Measurements from ENCODE around the gene OR6B2. TPM values are rescaled to one million over a fixed set of nuclear protein-coding genes. Genes with fewer than 3 reads are reported as not detected.
A peak's percentile ranks its signal among the peaks of the same experiment; 100 is the strongest.

The OR6B2 gene
- total RNA-seq, 1 experiment from 2014 or later, result not detected

- H3K27ac ChIP-seq (ENCODE audit: low read length), result no peak overlapping the region
- H4K20me1 ChIP-seq (ENCODE audit: insufficient read depth, low read depth, low read length), result no peaks in the 10 kb centered on the region
- H3K4me1 ChIP-seq (ENCODE audit: low read length), result no peaks in the 10 kb centered on the region
- DNase-seq, result no peak
- 0 out of 2 replicates have a peak, but pooled peaks cover 2% of the 10 kb centered on the region for H3K79me2 ChIP-seq (ENCODE audit: low read length)
- H3K9me2 ChIP-seq (replicated peaks; ENCODE audit: insufficient read depth, low read length), result no peaks in the 10 kb centered on the region
- H2AFZ ChIP-seq (ENCODE audit: low read length), result no peak overlapping the region
- no peak overlapping the region for H3K9ac ChIP-seq (ENCODE audit: low read length)
- no peak overlapping the region for H3K4me3 ChIP-seq (ENCODE audit: low read length)
- H3K27me3 ChIP-seq (ENCODE audit: low read length), result no peaks in the 10 kb centered on the region
- H3K9me3 ChIP-seq (ENCODE audit: low read length), result no peaks in the 10 kb centered on the region
- H3K36me3 ChIP-seq (ENCODE audit: insufficient read depth, low read length), result peaks cover 29% of the 10 kb centered on the region; the same call in 1 of the 2 replicates
- no peak overlapping the region for H3K4me2 ChIP-seq (ENCODE audit: low read depth, low read length, poor library complexity, severe bottlenecking)
Measured at GRCh38 chr2:240000671-240001070, 29.6 kb downstream of the OR6B2 start.

DNA sequence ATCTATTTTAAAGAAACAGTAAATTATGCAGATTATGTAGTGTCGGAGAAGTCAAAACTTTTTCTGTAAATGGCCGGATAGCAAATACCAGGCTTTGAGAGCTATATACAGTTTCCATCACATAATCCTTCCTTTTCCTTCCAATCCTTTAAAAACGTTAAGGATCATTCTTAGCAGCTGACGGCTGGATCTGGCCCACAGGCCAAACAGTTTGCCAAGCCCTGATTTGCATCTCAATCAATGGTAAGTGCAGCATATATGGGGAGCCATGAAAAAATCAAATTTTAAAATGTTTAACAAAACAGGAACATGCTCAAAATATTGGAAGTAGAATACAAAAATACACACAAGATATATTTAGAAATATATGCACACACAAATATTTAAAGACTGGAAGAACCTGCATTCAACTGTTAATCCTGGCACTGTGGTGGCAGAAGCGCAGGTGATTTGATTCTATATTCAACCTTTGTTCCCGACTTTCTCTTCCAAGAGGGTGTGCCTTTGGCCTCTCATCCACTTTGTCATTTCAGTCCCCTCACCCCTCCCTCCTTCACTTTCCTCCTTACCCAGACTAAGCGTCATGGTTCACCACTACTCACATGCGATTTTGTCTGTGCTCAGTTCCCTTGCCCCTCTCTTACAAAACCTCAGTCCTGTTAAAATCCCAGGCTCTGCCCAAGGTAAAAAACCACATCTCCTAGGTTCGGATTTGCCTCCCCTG, 32.4 kb downstream of the OR6B2 start:
- peaks cover 24% of the 10 kb centered on the region; the same call in 1 of the 2 replicates for H3K36me3 ChIP-seq (ENCODE audit: insufficient read depth, low read length)
- H3K79me2 ChIP-seq (ENCODE audit: low read length), result 0 out of 2 replicates have a peak, but pooled peaks cover 2% of the 10 kb centered on the region
- no peak overlapping the region for H2AFZ ChIP-seq (ENCODE audit: low read length)
- H3K4me3 ChIP-seq (ENCODE audit: low read length), result no peak overlapping the region
- H3K4me1 ChIP-seq (ENCODE audit: low read length), result no peaks in the 10 kb centered on the region
- H3K27me3 ChIP-seq (ENCODE audit: low read length), result no peaks in the 10 kb centered on the region
- H3K9me2 ChIP-seq (replicated peaks; ENCODE audit: insufficient read depth, low read length), result no peaks in the 10 kb centered on the region
- no peak overlapping the region for H3K27ac ChIP-seq (ENCODE audit: low read length)
- no peaks in the 10 kb centered on the region for H4K20me1 ChIP-seq (ENCODE audit: insufficient read depth, low read depth, low read length)
- H3K9me3 ChIP-seq (ENCODE audit: low read length), result no peaks in the 10 kb centered on the region
- no peak for DNase-seq
- H3K4me2 ChIP-seq (ENCODE audit: low read depth, low read length, poor library complexity, severe bottlenecking), result no peak overlapping the region
- no peak overlapping the region for H3K9ac ChIP-seq (ENCODE audit: low read length)

DNA sequence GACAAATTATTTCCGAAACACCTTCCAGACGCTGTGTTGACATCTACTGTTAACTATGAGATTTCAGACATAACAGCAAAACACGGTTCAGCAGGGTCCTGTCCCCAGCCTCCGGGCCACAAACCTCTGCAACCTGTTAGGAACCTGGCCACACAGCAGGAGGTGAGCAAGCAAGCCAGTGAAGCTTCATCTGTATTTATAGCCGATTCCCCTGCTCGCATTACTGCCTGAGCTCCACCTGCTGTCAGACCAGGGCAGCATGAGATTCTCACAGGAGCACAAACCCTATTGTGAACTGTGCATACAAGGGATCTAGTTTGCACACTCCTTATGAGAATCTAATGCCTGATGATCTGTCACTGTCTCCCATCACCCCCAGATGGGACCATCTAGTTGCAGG, 36.1 kb downstream of the OR6B2 start:
- Histone ChIP-seq H3K9me2 (replicated peaks; ENCODE audit: insufficient read depth, low read length) (no peaks in the 10 kb centered on the region), H3K27ac (ENCODE audit: low read length) (no peak overlapping the region), H3K9me3 (ENCODE audit: low read length) (no peaks in the 10 kb centered on the region), H3K4me3 (ENCODE audit: low read length) (no peak overlapping the region), H2AFZ (ENCODE audit: low read length) (no peak overlapping the region), H3K4me1 (ENCODE audit: low read length) (no peaks in the 10 kb centered on the region), H3K27me3 (ENCODE audit: low read length) (no peaks in the 10 kb centered on the region), H3K9ac (ENCODE audit: low read length) (no peak overlapping the region), H3K79me2 (ENCODE audit: low read length) (peaks cover 16% of the 10 kb centered on the region), H3K4me2 (ENCODE audit: low read depth, low read length, poor library complexity, severe bottlenecking) (no peak overlapping the region), H4K20me1 (ENCODE audit: insufficient read depth, low read depth, low read length) (no peaks in the 10 kb centered on the region), H3K36me3 (ENCODE audit: insufficient read depth, low read length) (peaks cover 20% of the 10 kb centered on the region; the same call in 1 of the 2 replicates)
- no peak for DNase-seq

DNA sequence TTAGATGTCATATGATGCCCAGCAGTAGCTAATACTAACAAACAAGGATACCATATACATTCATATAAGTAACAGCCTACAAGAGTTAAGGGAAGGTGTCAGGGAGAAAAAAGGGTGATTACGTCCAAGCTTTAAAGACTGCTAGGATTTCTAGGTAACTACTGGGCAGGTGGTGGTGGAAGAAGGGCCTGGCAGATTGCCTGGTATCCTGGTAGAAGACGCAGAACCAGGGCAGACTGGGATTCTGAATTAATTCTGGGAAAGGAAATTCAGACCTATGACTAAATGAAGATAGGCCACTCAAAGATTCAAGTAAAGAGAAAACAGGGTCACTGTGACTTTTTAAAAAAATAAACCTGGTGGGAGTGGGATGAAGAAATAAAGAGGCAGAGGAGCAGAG, 36.9 kb downstream of the OR6B2 start:
- Histone ChIP-seq H3K9me2 (replicated peaks; ENCODE audit: insufficient read depth, low read length) (no peaks in the 10 kb centered on the region), H3K9ac (ENCODE audit: low read length) (no peak overlapping the region), H3K4me1 (ENCODE audit: low read length) (no peaks in the 10 kb centered on the region), H3K9me3 (ENCODE audit: low read length) (no peaks in the 10 kb centered on the region), H3K36me3 (ENCODE audit: insufficient read depth, low read length) (peaks cover 20% of the 10 kb centered on the region; the same call in 1 of the 2 replicates), H3K4me2 (ENCODE audit: low read depth, low read length, poor library complexity, severe bottlenecking) (no peak overlapping the region), H3K27me3 (ENCODE audit: low read length) (no peaks in the 10 kb centered on the region), H3K27ac (ENCODE audit: low read length) (no peak overlapping the region), H4K20me1 (ENCODE audit: insufficient read depth, low read depth, low read length) (no peaks in the 10 kb centered on the region), H3K4me3 (ENCODE audit: low read length) (no peak overlapping the region), H3K79me2 (ENCODE audit: low read length) (peaks cover 19% of the 10 kb centered on the region), H2AFZ (ENCODE audit: low read length) (no peak overlapping the region)
- DNase-seq, result no peak

DNA sequence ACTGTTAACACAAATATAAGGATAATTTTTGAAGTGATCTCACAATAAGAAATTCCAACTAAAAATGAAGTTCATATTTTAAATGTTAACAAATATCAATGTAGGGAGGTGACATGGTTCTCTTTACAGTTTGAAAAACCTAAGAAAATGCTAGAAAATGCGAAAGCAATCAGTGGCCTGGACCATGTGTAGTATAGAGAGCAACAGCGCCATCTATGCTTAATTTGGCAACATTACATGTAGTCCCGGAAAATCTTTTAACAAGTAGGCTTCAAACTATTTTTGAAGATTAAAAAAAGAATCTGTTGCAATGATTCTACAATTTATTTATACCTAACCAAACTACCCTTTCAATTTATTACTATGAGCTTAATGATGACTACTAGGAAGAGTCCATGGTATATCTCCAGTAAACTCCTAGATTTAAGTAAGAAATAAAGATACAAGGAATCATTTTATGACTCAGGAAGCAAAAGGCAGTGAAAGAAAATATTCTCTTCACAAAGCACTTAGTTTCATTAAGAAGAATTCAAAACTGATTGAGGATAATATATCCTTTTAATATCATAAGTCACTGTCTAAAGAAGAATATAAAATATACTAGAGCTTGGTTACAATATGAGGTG, 38.4 kb downstream of the OR6B2 start:
- H3K27ac ChIP-seq (ENCODE audit: low read length), result no peak overlapping the region
- no peaks in the 10 kb centered on the region for H3K9me2 ChIP-seq (replicated peaks; ENCODE audit: insufficient read depth, low read length)
- H4K20me1 ChIP-seq (ENCODE audit: insufficient read depth, low read depth, low read length), result no peaks in the 10 kb centered on the region
- H2AFZ ChIP-seq (ENCODE audit: low read length), result no peak overlapping the region
- peak; percentile 85 for DNase-seq
- peaks cover 22% of the 10 kb centered on the region for H3K36me3 ChIP-seq (ENCODE audit: insufficient read depth, low read length)
- H3K9me3 ChIP-seq (ENCODE audit: low read length), result no peaks in the 10 kb centered on the region
- H3K27me3 ChIP-seq (ENCODE audit: low read length), result no peaks in the 10 kb centered on the region
- H3K79me2 ChIP-seq (ENCODE audit: low read length), result peaks cover 19% of the 10 kb centered on the region
- H3K4me2 ChIP-seq (ENCODE audit: low read depth, low read length, poor library complexity, severe bottlenecking), result no peak overlapping the region
- H3K9ac ChIP-seq (ENCODE audit: low read length), result no peak overlapping the region
- H3K4me3 ChIP-seq (ENCODE audit: low read length), result no peak overlapping the region
- H3K4me1 ChIP-seq (ENCODE audit: low read length), result no peaks in the 10 kb centered on the region

GRCh38 chr2:239990966-239991365, 39.3 kb downstream of the OR6B2 start:
- Histone ChIP-seq H2AFZ (ENCODE audit: low read length) (no peak overlapping the region), H4K20me1 (ENCODE audit: insufficient read depth, low read depth, low read length) (no peaks in the 10 kb centered on the region), H3K4me2 (ENCODE audit: low read depth, low read length, poor library complexity, severe bottlenecking) (no peak overlapping the region), H3K9ac (ENCODE audit: low read length) (no peak overlapping the region), H3K4me3 (ENCODE audit: low read length) (no peak overlapping the region), H3K27me3 (ENCODE audit: low read length) (no peaks in the 10 kb centered on the region), H3K27ac (ENCODE audit: low read length) (no peak overlapping the region), H3K9me3 (ENCODE audit: low read length) (no peaks in the 10 kb centered on the region), H3K79me2 (ENCODE audit: low read length) (peaks cover 23% of the 10 kb centered on the region), H3K36me3 (ENCODE audit: insufficient read depth, low read length) (peaks cover 30% of the 10 kb centered on the region), H3K4me1 (ENCODE audit: low read length) (no peaks in the 10 kb centered on the region), H3K9me2 (replicated peaks; ENCODE audit: insufficient read depth, low read length) (no peaks in the 10 kb centered on the region)
- DNase-seq, result no peak

GRCh38 chr2:239985356-239985755, 44.9 kb downstream of the OR6B2 start:
- no peak for DNase-seq

GRCh38 chr2:239984421-239985194, 45.6 kb downstream of the OR6B2 start:
- Histone ChIP-seq H3K9ac (ENCODE audit: low read length) (no peak overlapping the region), H4K20me1 (ENCODE audit: insufficient read depth, low read depth, low read length) (no peaks in the 10 kb centered on the region), H3K9me2 (replicated peaks; ENCODE audit: insufficient read depth, low read length) (no peaks in the 10 kb centered on the region), H3K79me2 (ENCODE audit: low read length) (peaks cover 57% of the 10 kb centered on the region), H3K36me3 (ENCODE audit: insufficient read depth, low read length) (peaks cover 46% of the 10 kb centered on the region), H2AFZ (ENCODE audit: low read length) (no peak overlapping the region), H3K4me2 (ENCODE audit: low read depth, low read length, poor library complexity, severe bottlenecking) (no peak overlapping the region), H3K9me3 (ENCODE audit: low read length) (no peaks in the 10 kb centered on the region), H3K27ac (ENCODE audit: low read length) (no peak overlapping the region), H3K27me3 (ENCODE audit: low read length) (no peaks in the 10 kb centered on the region), H3K4me1 (ENCODE audit: low read length) (no peaks in the 10 kb centered on the region), H3K4me3 (ENCODE audit: low read length) (no peak overlapping the region)
- no peak for DNase-seq

More at GRCh38 chr2:239985356-239985755, 44.9 kb downstream of the OR6B2 start:
- H3K4me3 ChIP-seq (ENCODE audit: low read length), result no peak overlapping the region
- H4K20me1 ChIP-seq (ENCODE audit: insufficient read depth, low read depth, low read length), result no peaks in the 10 kb centered on the region
- H3K9ac ChIP-seq (ENCODE audit: low read length), result no peak overlapping the region
- no peaks in the 10 kb centered on the region for H3K9me2 ChIP-seq (replicated peaks; ENCODE audit: insufficient read depth, low read length)
- no peaks in the 10 kb centered on the region for H3K9me3 ChIP-seq (ENCODE audit: low read length)
- H3K27me3 ChIP-seq (ENCODE audit: low read length), result no peaks in the 10 kb centered on the region
- no peak overlapping the region for H2AFZ ChIP-seq (ENCODE audit: low read length)
- no peaks in the 10 kb centered on the region for H3K4me1 ChIP-seq (ENCODE audit: low read length)
- no peak overlapping the region for H3K4me2 ChIP-seq (ENCODE audit: low read depth, low read length, poor library complexity, severe bottlenecking)
- H3K27ac ChIP-seq (ENCODE audit: low read length), result no peak overlapping the region
- H3K79me2 ChIP-seq (ENCODE audit: low read length), result peaks cover 56% of the 10 kb centered on the region
- peaks cover 51% of the 10 kb centered on the region for H3K36me3 ChIP-seq (ENCODE audit: insufficient read depth, low read length)

All from Karpas-422 (cell line).